GM12872 (cell line): ENCODE measurements around the gene ADCY4.

Source experiments
- CTCF ChIP-seq: IDR thresholded peaks from 3 replicates; pipeline ENCODE4 v1.5.1; 2011; ENCODE audit warnings: low read depth, mild to moderate bottlenecking, low read length, moderate library complexity; ENCODE audit not compliant: insufficient read depth

The ADCY4 gene

DNA sequence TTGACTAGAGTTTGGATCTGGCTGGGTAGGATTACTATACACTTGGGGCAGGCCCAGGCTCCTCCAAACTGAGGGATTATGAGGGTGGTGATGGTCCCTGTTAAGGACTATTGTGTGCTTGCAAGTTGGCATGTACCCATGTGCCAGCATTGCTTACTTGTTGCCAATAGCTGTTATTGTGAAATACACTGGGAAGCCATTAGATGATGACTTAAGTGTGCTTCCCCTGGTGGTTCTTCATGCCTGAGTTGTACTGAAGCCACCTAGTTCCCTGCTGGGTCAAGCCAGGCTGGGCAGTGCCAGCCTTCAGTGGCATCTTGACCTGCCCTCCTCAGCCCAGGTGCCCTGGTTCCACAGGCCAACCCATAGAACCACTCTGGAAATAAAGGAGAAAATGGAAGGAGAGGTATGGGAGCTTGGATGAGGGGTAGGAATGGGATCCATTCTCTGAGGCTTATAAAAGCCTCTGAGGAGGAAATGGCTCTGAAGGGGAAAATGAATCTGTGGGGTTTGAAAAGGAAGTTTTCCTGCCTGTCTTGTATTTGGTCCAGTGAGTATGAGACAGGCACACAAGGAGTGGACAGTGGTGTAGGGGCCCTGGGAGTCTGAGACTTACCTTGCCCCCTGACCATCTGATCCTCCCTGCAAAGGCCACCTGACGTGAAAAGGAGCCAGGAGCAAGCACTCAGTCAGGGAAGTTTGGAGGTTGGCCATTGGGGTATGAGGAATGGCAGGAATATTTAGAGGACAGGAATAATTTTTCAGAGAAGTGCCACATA, 22.8 kb downstream of the ADCY4 start:
- TF ChIP-seq CTCF = no peak

GRCh38 chr14:24310646-24311604, 23.9 kb downstream of the ADCY4 start, which contains the start of gene LTB4R:
Gene LTB4R, plus strand, starts transcription at chr14:24311502. Its CDS starts 4,150 bp downstream, at chr14:24315652.
- TF ChIP-seq CTCF = peak; percentile 34

- TF ChIP-seq CTCF = no peak
Observed at GRCh38 chr14:24310265-24310645, 24.6 kb downstream of the ADCY4 start.

- no peak for TF ChIP-seq CTCF
Observed at GRCh38 chr14:24309538-24310264, 25.2 kb downstream of the ADCY4 start, which contains the start of gene LTB4R2. Gene LTB4R2, plus strand, starts transcription at chr14:24310140. Its CDS starts 525 bp downstream, at chr14:24310665.

GRCh38 chr14:24308342-24309124, 26.3 kb downstream of the ADCY4 start:
- TF ChIP-seq CTCF = no peak

DNA sequence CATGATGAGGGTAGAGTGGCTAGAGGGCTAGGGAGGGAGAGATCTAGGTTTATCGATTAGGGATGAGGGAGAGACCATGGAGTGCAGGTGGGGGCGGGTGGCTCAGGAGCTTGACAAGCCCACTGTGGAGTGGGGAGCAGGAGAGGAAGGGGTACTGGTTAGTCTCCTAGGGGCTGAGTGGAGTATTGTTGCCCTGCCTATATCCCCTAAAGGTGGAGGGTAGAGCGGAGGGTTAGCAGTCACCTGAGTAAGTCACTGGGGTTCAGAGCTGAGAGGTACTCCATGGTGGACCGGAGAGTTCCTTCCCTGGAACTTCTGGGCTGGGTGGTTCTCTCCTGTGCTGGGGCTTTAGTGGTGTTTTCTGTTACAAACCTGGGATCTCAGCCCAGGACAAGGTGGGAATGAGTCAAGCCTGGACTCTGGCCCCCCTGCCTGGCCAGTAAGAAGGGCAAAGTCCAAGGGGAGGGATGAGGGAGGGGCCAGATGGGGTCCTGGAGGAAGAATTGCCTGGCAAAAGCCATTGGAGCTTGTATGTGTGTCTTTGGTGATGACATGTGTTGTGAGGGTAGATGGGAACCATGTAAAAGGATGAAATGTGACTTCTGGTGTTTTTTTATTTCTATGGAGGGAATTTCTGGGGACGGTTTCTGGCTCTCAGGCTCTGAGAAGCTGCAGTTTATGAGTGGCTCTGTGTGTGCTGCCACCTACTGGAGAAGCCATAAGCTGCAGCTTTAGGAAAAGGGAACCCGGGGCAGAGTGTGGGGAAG, 27.1 kb downstream of the ADCY4 start, which contains the start of gene CIDEB:
TSS of gene CIDEB (minus strand) at position 403 of the 767 bp plus-strand sequence. CDS start at position 284, 119 bp downstream.
- TF ChIP-seq CTCF = peak; percentile 96
